GM13976 (cell line): ENCODE data around the gene EPM2A.

ENCODE experiments used
- DNase-seq: peaks from one replicate; pipeline ENCODE4 v3.0.0; 2012; ENCODE audit warnings: low spot score
- in situ Hi-C: fragments of 300-500 bp; cut with MboI; formaldehyde crosslinking; loops from one replicate; pipeline ENCODE4 v1.12.0; 2022; ENCODE audit warnings: low sequenced_read_pairs, mixed read lengths, inconsistent platforms; ENCODE audit not compliant: unreplicated experiment
- TF ChIP-seq, protein P1 (sequence below): IDR thresholded peaks from 2 replicates; pipeline ENCODE4 v1.5.1; 2012; ENCODE audit warnings: borderline replicate concordance, mild to moderate bottlenecking; ENCODE audit not compliant: insufficient read depth; ENCODE audit errors: extremely low read depth, missing control alignments, control extremely low read depth

Gene EPM2A

DNA sequence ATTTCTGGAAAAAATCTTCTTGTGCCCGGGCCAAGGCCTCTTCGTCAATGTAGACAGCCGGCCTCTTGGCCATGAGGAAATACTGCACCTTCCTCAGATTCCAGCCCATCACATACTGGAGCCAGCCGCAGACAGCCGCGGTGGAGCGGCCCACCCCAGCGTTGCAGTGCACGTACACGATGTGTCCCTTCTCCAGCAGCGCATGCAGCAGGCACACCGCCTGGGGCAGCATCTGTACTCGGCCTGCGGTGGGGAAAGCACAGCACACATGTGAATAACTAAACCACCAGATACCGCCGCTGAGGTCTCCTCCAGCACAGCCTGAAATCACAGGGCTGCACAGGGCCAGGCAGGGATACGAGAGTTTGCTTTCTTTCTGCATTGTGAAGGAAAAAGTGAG, 107.9 kb downstream of the EPM2A start:
- TF ChIP-seq, protein P1, sequence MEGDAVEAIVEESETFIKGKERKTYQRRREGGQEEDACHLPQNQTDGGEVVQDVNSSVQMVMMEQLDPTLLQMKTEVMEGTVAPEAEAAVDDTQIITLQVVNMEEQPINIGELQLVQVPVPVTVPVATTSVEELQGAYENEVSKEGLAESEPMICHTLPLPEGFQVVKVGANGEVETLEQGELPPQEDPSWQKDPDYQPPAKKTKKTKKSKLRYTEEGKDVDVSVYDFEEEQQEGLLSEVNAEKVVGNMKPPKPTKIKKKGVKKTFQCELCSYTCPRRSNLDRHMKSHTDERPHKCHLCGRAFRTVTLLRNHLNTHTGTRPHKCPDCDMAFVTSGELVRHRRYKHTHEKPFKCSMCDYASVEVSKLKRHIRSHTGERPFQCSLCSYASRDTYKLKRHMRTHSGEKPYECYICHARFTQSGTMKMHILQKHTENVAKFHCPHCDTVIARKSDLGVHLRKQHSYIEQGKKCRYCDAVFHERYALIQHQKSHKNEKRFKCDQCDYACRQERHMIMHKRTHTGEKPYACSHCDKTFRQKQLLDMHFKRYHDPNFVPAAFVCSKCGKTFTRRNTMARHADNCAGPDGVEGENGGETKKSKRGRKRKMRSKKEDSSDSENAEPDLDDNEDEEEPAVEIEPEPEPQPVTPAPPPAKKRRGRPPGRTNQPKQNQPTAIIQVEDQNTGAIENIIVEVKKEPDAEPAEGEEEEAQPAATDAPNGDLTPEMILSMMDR = no peak
- DNase-seq = no peak
- in situ Hi-C loops = no loop called here

DNA sequence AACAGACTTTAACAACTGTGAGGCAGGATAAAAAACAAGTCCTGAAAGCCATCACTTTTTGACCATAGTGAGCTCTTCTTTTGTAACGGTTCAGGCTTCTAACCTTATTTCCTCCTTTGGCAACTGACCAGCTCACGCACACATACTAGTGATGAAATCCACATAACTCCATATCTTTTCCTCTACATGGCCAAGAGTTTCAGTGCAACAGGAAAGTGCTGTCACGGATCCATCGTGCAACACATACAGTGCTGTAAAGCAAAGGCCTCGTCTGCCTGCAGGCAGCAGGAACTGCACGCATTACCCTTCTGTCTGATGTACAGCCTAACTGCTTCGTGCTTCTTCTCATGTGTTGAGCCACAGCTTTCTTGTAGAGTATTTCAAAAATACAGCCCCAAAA, 108.5 kb downstream of the EPM2A start:
- in situ Hi-C loops = no loop called here
- TF ChIP-seq, protein P1 = no peak
- no peak for DNase-seq

DNA sequence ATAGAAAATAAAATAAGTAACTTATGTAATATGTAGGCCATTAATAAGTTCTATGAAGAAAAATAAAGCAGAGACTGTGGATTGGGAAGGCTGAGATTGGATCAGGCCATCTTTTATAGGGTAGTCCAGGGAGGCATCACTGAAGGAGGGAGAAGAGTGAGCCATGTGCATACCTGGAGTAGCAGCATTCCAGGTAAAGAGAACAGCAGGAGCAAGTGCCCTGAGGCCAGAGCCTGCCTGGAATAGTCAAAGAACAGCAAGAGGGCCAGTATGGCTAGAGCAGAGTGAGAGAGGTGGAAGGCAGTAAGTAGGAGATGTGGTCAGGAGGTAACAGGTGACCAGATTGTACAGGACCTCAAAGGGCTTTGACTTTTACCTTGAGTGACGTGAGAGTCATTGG, 112.1 kb downstream of the EPM2A start:
- DNase-seq = no peak
- TF ChIP-seq, protein P1 = no peak
- in situ Hi-C loops = no loop called here

DNA sequence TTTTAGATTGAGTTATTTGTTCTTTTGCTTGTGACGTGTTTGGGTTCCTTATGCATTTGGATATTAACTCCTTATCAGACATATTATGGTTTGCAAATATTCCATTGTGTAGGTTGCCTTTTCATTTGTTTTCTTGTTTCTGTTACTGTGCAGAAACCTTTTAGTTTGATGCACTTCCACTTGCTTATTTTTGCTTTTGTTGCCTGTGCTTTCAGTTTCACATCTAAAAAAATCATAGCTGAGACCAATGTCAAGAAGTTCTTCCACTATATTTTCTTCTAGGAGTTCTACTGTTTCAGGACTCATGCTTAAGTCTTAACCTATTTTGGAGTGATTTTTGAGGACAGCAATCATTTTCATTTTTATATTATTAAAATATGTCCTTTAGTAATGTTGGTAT, 113.5 kb downstream of the EPM2A start:
- in situ Hi-C loops = no loop called here
- no peak for DNase-seq
- TF ChIP-seq, protein P1 = no peak

DNA sequence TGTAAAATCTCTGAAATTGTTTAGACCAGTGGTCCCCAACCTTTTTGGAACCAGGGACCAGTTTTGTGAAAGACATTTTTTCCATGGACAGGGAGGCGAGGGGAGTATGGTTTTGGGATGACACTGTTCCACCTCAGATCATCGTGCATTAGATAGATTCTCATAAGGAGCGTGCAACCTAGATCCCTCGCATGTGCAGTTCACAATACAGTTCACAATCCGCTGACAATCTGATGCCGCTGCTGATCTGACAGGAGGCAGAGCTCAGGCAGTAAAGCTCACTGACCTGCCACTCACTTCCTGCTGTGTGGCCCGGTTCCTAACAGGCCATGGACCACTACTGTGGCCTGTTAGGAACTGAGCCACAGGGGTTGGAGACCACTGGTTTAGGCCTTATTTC, 115.2 kb downstream of the EPM2A start:
- TF ChIP-seq, protein P1 = no peak
- in situ Hi-C loops = no loop called here

DNA sequence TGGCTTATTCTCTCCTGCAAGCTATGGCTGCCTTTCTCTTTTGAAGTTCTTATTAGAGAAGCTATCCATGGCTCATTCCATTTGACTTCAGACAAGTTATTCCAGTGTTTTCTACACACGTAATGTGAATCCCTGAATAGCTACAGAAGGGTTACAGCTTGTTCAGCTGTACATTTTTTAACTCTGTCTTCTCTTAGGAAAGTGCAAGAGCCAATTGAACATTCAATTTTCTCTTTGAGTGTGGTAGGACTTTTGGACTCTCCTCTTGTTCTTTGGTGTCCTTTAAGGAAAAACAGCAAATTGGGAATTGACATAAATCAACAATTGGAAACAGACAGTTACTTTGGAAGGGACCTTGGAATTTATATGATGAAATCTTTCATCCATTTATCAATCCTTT, 125.8 kb downstream of the EPM2A start:
- TF ChIP-seq, protein P1 = no peak
- no peak for DNase-seq
- in situ Hi-C loops = no loop called here

More for the DNA sequence above, 115.2 kb downstream of the EPM2A start:
- no peak for DNase-seq

DNA sequence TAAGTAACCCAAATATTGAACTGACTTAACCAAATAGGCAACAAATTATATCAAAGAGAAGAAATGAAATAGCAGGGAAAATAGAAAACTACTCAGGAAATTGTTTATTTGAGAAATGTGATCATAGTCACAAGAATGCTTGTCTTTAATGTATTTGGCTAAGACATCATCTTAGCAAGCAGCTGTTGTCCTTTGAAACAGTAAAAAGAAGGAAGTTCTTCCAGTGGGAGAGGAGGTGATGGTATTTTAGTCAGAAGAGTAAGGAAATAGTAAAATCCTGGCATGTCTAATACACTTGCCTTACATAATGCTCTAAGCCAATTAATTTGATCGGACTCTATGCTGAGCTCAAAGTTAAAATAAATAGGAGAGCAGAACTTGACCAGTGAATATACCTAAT, 126.5 kb downstream of the EPM2A start:
- in situ Hi-C loops = no loop called here
- no peak for DNase-seq
- TF ChIP-seq, protein P1 = no peak
